ENCODE data around the gene CENPU. TPM values are rescaled to one million over a fixed set of nuclear protein-coding genes. Genes with fewer than 3 reads are reported as not detected.
"Not testable (repeated sequence)": the region's sequence is repeated elsewhere in the genome, so short reads cannot be mapped to it uniquely, and the experiment has no call there.

Gene CENPU
- total RNA-seq, 2 donors from 2014 or later: 69.9 to 96.2 TPM

DNA sequence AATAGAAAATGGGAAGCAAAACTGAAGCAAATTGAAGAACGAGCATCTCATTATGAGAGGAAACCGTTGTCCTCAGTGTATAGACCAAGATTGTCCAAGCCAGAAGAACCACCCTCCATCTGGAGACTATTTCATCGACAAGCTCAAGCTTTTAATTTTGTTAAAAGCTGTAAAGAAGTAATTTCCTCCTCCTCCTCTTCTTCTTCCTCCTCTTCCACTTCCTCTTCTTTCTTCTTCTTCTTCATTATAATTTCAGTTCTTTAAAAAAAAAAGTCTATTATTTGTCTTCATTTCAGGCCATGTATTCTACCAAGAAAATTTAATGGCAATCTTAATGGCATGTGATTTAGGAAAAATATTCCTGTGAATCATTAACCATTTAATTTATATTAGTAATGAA lies 76.8 kb downstream of the CENPU start:
- Histone ChIP-seq H3K9ac (ENCODE audit: extremely low read depth, low read length, poor library complexity, severe bottlenecking) (no peak overlapping the region), H3K27ac (ENCODE audit: low read depth, low read length) (no peak overlapping the region), H3K36me3 (ENCODE audit: control insufficient read depth, insufficient read depth, low read length) (peaks cover 5% of the 10 kb centered on the region), H3K4me1 (ENCODE audit: control insufficient read depth, insufficient read depth, low read length) (no peaks in the 10 kb centered on the region), H3K27me3 (ENCODE audit: control insufficient read depth, insufficient read depth, low read length, poor library complexity, severe bottlenecking) (no peaks in the 10 kb centered on the region), H3K9me3 (ENCODE audit: control insufficient read depth, low read length) (no peaks in the 10 kb centered on the region), H3K4me3 (ENCODE audit: low read length) (no peak overlapping the region)
- Mint-ChIP-seq H3K4me3 (no peak overlapping the region), H3K36me3 (ENCODE audit: low read depth) (peaks cover 19% of the 10 kb centered on the region), H3K9me3 (no peaks in the 10 kb centered on the region), H3K27me3 (ENCODE audit: insufficient read depth) (no peaks in the 10 kb centered on the region), H3K4me1 (no peaks in the 10 kb centered on the region), H3K27ac (no peak overlapping the region)
- TF ChIP-seq, protein P1, sequence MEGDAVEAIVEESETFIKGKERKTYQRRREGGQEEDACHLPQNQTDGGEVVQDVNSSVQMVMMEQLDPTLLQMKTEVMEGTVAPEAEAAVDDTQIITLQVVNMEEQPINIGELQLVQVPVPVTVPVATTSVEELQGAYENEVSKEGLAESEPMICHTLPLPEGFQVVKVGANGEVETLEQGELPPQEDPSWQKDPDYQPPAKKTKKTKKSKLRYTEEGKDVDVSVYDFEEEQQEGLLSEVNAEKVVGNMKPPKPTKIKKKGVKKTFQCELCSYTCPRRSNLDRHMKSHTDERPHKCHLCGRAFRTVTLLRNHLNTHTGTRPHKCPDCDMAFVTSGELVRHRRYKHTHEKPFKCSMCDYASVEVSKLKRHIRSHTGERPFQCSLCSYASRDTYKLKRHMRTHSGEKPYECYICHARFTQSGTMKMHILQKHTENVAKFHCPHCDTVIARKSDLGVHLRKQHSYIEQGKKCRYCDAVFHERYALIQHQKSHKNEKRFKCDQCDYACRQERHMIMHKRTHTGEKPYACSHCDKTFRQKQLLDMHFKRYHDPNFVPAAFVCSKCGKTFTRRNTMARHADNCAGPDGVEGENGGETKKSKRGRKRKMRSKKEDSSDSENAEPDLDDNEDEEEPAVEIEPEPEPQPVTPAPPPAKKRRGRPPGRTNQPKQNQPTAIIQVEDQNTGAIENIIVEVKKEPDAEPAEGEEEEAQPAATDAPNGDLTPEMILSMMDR (conservative IDR thresholded peaks at IDR 0.05): no peak
- WGBS, 2 experiments (ENCODE audit: insufficient coverage in 1 of 2, insufficient read length in 1 of 2): 87 to 100% methylated on average over 2 to 3 of the region's 3 CpGs
- DNase-seq: no peak

DNA sequence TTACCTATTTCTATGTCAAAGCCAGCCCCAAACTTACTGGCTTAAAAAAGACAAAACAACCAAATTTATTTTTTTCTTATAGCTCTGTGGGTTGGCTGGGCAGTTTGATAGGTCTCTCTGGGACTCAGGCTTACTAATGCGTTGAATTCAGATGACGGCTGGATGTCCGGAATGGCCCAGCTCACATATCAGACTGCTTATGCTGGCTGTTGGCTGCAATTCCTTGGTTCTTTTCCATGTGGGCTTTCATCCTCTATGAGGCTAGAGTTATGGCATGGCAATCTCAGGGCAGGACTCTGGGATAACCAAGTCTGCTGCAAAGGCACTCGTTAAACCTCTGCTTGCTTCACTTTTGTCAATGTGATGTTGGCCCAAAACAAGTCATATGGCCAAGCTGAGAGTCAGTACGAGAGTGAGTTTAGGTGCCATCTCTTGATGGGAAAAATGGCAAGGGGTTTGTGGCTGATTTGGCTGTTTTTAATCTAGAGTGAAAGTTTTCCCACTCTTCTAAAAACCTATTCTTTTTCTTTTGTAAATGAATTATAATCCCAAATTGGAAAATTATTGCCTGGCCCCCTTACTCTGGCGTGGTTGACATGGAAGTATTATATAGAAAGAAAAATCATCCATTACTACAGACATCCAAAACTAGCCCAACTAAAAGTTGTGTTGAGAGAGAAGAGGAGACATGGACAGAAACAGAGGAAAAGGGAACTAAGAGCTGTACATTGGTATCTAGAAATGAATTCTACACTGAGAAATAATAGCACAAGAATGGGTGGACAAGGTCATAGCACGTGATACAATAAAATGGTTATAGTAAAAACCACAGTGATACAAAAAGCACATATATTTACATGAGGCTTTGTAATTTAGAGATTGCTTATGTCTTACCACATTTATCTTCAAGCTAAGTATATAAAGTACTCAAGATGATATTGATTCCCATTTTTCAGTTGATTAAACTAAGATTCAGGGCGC lies 77.7 kb downstream of the CENPU start:
- Mint-ChIP-seq H3K27me3 (ENCODE audit: insufficient read depth) (no peaks in the 10 kb centered on the region), H3K4me3 (no peak overlapping the region), H3K36me3 (ENCODE audit: low read depth) (peaks cover 17% of the 10 kb centered on the region), H3K4me1 (no peaks in the 10 kb centered on the region), H3K27ac (no peak overlapping the region), H3K9me3 (no peaks in the 10 kb centered on the region)
- Histone ChIP-seq H3K9me3 (ENCODE audit: control insufficient read depth, low read length) (no peaks in the 10 kb centered on the region), H3K27me3 (ENCODE audit: control insufficient read depth, insufficient read depth, low read length, poor library complexity, severe bottlenecking) (no peaks in the 10 kb centered on the region), H3K9ac (ENCODE audit: extremely low read depth, low read length, poor library complexity, severe bottlenecking) (no peak overlapping the region), H3K36me3 (ENCODE audit: control insufficient read depth, insufficient read depth, low read length) (peaks cover 5% of the 10 kb centered on the region), H3K4me3 (ENCODE audit: low read length) (no peak overlapping the region), H3K27ac (ENCODE audit: low read depth, low read length) (no peak overlapping the region), H3K4me1 (ENCODE audit: control insufficient read depth, insufficient read depth, low read length) (no peaks in the 10 kb centered on the region)
- TF ChIP-seq, protein P1 (conservative IDR thresholded peaks at IDR 0.05): no peak
- 94% methylated on average over 5 to 6 of the region's 8 CpGs for WGBS, 2 experiments (ENCODE audit: insufficient coverage in 1 of 2, insufficient read length in 1 of 2)
- no peak for DNase-seq

DNA sequence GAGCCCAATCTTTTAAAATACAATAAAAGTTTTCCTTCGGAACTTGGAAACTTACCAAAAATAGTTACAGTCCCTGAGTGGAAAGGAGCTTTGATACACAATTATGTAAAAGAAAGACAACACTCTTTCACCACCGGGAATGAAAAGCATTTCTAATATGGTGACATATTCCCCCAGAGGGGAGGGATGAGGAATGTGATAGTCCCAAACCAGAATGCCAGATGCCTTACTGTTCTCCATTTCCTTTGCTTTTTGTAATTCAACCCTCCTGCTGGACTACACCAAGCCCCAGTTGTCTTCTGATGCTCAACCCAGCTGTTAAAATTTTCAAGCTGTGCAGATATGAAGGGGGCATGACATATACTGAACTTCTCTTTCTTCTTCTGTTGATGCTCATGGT lies 80.2 kb downstream of the CENPU start:
- H3K4me3 ChIP-seq (ENCODE audit: low read length): no peak overlapping the region
- no peaks in the 10 kb centered on the region for H3K27me3 ChIP-seq (ENCODE audit: control insufficient read depth, insufficient read depth, low read length, poor library complexity, severe bottlenecking)
- DNase-seq: no peak
- Mint-ChIP-seq H3K36me3 (ENCODE audit: low read depth) (peaks cover 7% of the 10 kb centered on the region), H3K4me1 (peaks cover 8% of the 10 kb centered on the region), H3K9me3 (no peaks in the 10 kb centered on the region), H3K27me3 (ENCODE audit: insufficient read depth) (no peaks in the 10 kb centered on the region), H3K27ac (no peak overlapping the region), H3K4me3 (no peak overlapping the region)
- no peaks in the 10 kb centered on the region for H3K36me3 ChIP-seq (ENCODE audit: control insufficient read depth, insufficient read depth, low read length)
- no peaks in the 10 kb centered on the region for H3K4me1 ChIP-seq (ENCODE audit: control insufficient read depth, insufficient read depth, low read length)
- TF ChIP-seq, protein P1 (conservative IDR thresholded peaks at IDR 0.05): no peak
- no peaks in the 10 kb centered on the region for H3K9me3 ChIP-seq (ENCODE audit: control insufficient read depth, low read length)
- H3K27ac ChIP-seq (ENCODE audit: low read depth, low read length): no peak overlapping the region
- no peak overlapping the region for H3K9ac ChIP-seq (ENCODE audit: extremely low read depth, low read length, poor library complexity, severe bottlenecking)
- 80 to 90% methylated on average over 1 to 2 of the region's 2 CpGs for WGBS, 2 experiments (ENCODE audit: insufficient coverage in 1 of 2, insufficient read length in 1 of 2)

DNA sequence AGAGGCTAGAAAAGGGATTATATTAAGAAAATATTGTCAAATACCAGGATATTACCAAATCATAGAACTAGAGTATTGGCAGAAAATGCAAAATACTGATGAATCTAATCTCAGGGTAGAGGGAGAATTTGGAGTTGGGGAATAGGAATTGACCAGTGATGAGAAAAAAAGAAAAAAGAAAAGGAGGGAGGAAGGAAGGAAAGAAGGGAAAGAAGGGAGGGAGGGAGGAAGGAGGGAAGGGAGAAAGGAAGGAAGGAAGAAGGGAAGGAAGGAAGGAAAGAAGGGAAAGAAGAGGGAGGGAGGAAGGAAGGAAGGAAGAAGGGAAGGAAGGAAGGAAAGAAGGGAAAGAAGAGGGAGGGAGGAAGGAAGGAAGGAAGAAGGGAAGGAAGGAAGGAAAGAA lies 81.2 kb downstream of the CENPU start:
- H3K9me3 Mint-ChIP-seq; H3K9ac ChIP-seq (ENCODE audit: extremely low read depth, low read length, poor library complexity, severe bottlenecking); H3K27me3 Mint-ChIP-seq (ENCODE audit: insufficient read depth); H3K36me3 ChIP-seq (ENCODE audit: control insufficient read depth, insufficient read depth, low read length); H3K4me1 ChIP-seq (ENCODE audit: control insufficient read depth, insufficient read depth, low read length); H3K27ac ChIP-seq (ENCODE audit: low read depth, low read length); H3K4me3 Mint-ChIP-seq; H3K36me3 Mint-ChIP-seq (ENCODE audit: low read depth); H3K27ac Mint-ChIP-seq; H3K27me3 ChIP-seq (ENCODE audit: control insufficient read depth, insufficient read depth, low read length, poor library complexity, severe bottlenecking); H3K4me3 ChIP-seq (ENCODE audit: low read length); H3K9me3 ChIP-seq (ENCODE audit: control insufficient read depth, low read length); DNase-seq: not testable (repeated sequence)
- H3K4me1 Mint-ChIP-seq: peaks cover 14% of the 10 kb centered on the region

Data from endodermal cell (in vitro differentiated cells).